ENCODE results near the gene OGDH.
A peak's percentile ranks its signal among the peaks of the same experiment; 100 is the strongest.

The OGDH gene

DNA sequence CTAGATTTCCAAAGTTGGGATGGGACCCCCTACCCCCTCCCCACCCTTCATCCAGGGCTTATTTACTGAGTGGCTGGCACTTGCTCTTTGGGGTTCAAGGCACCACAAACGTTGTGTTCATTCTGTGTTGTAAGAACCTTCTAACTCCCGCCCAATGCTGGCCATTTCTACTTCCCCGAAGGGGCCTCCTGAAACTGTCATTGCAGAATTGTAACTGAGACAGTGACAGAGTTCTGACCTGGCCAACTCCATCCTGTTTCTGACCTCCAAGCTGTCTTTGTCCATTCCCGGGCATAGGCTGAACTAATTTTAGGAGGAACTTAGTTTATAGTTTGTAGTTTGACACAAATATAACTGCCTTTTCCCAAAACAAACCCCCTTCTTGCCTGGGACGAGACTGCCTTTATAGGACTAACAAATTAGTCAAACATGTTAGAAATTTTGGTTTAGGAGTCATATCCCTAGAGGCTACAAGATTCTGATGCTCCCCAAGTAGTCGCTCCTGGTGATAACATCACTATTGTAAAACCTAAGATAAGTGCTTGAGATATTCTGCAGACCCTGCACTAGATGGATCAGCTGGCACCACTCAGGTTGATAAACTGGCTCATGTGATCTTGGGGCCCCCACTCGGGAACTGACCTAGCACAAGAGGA is 107.4 kb downstream of the OGDH start:
- Histone ChIP-seq H3K27ac (ENCODE audit: extremely low read depth, low read depth, low read length) (no peak overlapping the region), H3K4me1 (ENCODE audit: control insufficient read depth, insufficient read depth, low read length) (no peaks in the 10 kb centered on the region), H3K9me3 (ENCODE audit: control insufficient read depth, insufficient read depth, low read depth, low read length) (no peaks in the 10 kb centered on the region), H3K4me3 (ENCODE audit: low read depth, low read length) (no peak overlapping the region), H3K36me3 (ENCODE audit: control insufficient read depth in 2 of 2, insufficient read depth in 1 of 2, low read length in 2 of 2) (no peaks in the 10 kb centered on the region)
- POLR2A ChIA-PET: no interaction called here
- TF ChIP-seq ZNF596 (tag by site-specific recombination; IDR thresholded peaks at IDR 0.05): no peak
- TF ChIP-seq ZNF623 (tag by site-specific recombination; IDR thresholded peaks at IDR 0.05): no peak
- TF ChIP-seq ZNF248 (tag by site-specific recombination; IDR thresholded peaks at IDR 0.05): no peak
- TF ChIP-seq BCL11A (tag by site-specific recombination; IDR thresholded peaks at IDR 0.05; ENCODE audit: low read depth): no peak
- TF ChIP-seq, protein P1, sequence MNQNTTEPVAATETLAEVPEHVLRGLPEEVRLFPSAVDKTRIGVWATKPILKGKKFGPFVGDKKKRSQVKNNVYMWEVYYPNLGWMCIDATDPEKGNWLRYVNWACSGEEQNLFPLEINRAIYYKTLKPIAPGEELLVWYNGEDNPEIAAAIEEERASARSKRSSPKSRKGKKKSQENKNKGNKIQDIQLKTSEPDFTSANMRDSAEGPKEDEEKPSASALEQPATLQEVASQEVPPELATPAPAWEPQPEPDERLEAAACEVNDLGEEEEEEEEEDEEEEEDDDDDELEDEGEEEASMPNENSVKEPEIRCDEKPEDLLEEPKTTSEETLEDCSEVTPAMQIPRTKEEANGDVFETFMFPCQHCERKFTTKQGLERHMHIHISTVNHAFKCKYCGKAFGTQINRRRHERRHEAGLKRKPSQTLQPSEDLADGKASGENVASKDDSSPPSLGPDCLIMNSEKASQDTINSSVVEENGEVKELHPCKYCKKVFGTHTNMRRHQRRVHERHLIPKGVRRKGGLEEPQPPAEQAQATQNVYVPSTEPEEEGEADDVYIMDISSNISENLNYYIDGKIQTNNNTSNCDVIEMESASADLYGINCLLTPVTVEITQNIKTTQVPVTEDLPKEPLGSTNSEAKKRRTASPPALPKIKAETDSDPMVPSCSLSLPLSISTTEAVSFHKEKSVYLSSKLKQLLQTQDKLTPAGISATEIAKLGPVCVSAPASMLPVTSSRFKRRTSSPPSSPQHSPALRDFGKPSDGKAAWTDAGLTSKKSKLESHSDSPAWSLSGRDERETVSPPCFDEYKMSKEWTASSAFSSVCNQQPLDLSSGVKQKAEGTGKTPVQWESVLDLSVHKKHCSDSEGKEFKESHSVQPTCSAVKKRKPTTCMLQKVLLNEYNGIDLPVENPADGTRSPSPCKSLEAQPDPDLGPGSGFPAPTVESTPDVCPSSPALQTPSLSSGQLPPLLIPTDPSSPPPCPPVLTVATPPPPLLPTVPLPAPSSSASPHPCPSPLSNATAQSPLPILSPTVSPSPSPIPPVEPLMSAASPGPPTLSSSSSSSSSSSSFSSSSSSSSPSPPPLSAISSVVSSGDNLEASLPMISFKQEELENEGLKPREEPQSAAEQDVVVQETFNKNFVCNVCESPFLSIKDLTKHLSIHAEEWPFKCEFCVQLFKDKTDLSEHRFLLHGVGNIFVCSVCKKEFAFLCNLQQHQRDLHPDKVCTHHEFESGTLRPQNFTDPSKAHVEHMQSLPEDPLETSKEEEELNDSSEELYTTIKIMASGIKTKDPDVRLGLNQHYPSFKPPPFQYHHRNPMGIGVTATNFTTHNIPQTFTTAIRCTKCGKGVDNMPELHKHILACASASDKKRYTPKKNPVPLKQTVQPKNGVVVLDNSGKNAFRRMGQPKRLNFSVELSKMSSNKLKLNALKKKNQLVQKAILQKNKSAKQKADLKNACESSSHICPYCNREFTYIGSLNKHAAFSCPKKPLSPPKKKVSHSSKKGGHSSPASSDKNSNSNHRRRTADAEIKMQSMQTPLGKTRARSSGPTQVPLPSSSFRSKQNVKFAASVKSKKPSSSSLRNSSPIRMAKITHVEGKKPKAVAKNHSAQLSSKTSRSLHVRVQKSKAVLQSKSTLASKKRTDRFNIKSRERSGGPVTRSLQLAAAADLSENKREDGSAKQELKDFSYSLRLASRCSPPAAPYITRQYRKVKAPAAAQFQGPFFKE (tag by site-specific recombination; IDR thresholded peaks at IDR 0.05; ENCODE audit: borderline replicate concordance): no peak
- TF ChIP-seq, protein P2, sequence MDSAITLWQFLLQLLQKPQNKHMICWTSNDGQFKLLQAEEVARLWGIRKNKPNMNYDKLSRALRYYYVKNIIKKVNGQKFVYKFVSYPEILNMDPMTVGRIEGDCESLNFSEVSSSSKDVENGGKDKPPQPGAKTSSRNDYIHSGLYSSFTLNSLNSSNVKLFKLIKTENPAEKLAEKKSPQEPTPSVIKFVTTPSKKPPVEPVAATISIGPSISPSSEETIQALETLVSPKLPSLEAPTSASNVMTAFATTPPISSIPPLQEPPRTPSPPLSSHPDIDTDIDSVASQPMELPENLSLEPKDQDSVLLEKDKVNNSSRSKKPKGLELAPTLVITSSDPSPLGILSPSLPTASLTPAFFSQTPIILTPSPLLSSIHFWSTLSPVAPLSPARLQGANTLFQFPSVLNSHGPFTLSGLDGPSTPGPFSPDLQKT (IDR thresholded peaks at IDR 0.05; ENCODE audit: borderline replicate concordance, low read depth, low read length): no peak
- no peak for TF ChIP-seq GLI4 (tag by site-specific recombination; IDR thresholded peaks at IDR 0.05)
- TF ChIP-seq, protein P3, sequence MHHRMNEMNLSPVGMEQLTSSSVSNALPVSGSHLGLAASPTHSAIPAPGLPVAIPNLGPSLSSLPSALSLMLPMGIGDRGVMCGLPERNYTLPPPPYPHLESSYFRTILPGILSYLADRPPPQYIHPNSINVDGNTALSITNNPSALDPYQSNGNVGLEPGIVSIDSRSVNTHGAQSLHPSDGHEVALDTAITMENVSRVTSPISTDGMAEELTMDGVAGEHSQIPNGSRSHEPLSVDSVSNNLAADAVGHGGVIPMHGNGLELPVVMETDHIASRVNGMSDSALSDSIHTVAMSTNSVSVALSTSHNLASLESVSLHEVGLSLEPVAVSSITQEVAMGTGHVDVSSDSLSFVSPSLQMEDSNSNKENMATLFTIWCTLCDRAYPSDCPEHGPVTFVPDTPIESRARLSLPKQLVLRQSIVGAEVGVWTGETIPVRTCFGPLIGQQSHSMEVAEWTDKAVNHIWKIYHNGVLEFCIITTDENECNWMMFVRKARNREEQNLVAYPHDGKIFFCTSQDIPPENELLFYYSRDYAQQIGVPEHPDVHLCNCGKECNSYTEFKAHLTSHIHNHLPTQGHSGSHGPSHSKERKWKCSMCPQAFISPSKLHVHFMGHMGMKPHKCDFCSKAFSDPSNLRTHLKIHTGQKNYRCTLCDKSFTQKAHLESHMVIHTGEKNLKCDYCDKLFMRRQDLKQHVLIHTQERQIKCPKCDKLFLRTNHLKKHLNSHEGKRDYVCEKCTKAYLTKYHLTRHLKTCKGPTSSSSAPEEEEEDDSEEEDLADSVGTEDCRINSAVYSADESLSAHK (tag by site-specific recombination; IDR thresholded peaks at IDR 0.05): peak; percentile 84
- CTCF ChIA-PET: interaction anchor here (0.6 kb wide), 1 partner anchor 23 kb away, joined by 3 read pairs; no protein-coding TSS in a partner anchor

DNA sequence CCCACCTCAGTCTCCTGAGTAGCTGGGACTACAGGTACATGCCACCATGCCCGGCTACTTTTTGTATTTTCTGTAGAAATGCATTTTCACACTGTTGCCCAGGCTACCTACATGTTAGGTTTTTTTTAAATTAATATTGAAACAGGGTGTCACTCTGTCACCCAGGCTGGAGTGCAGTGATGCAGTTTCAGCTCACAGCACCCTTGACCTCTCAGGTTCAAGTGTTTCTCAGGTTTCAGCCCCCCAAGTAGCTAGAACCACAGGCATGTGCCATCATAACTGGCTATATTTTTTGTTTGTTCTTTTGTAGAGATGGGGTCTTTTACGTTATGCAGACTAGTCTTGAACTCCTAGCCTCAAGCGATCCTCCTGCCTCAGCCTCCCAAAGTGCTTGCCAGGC is 109.8 kb downstream of the OGDH start:
- Histone ChIP-seq H3K36me3 (ENCODE audit: control insufficient read depth in 2 of 2, insufficient read depth in 1 of 2, low read length in 2 of 2) (no peaks in the 10 kb centered on the region), H3K9me3 (ENCODE audit: control insufficient read depth, insufficient read depth, low read depth, low read length) (no peaks in the 10 kb centered on the region), H3K4me3 (ENCODE audit: low read depth, low read length) (no peak overlapping the region), H3K27ac (ENCODE audit: extremely low read depth, low read depth, low read length) (no peak overlapping the region), H3K4me1 (ENCODE audit: control insufficient read depth, insufficient read depth, low read length) (no peaks in the 10 kb centered on the region)
- TF ChIP-seq GLIS1 (tag by site-specific recombination; IDR thresholded peaks at IDR 0.05) (peak; percentile 78), ZNF366 (tag by site-specific recombination; conservative IDR thresholded peaks at IDR 0.05) (no peak), ZNF707 (tag by site-specific recombination; IDR thresholded peaks at IDR 0.05) (no peak), ZNF140 (tag by site-specific recombination; IDR thresholded peaks at IDR 0.05) (no peak), ZNF292 (tag by site-specific recombination; IDR thresholded peaks at IDR 0.05; ENCODE audit: borderline replicate concordance, low read depth) (no peak), SP7 (tag by site-specific recombination; IDR thresholded peaks at IDR 0.05) (no peak), OSR2 (tag by site-specific recombination; IDR thresholded peaks at IDR 0.05) (0 out of 2 replicates have a peak, but pooled peaks have one; percentile 16)
- TF ChIP-seq, protein P4, sequence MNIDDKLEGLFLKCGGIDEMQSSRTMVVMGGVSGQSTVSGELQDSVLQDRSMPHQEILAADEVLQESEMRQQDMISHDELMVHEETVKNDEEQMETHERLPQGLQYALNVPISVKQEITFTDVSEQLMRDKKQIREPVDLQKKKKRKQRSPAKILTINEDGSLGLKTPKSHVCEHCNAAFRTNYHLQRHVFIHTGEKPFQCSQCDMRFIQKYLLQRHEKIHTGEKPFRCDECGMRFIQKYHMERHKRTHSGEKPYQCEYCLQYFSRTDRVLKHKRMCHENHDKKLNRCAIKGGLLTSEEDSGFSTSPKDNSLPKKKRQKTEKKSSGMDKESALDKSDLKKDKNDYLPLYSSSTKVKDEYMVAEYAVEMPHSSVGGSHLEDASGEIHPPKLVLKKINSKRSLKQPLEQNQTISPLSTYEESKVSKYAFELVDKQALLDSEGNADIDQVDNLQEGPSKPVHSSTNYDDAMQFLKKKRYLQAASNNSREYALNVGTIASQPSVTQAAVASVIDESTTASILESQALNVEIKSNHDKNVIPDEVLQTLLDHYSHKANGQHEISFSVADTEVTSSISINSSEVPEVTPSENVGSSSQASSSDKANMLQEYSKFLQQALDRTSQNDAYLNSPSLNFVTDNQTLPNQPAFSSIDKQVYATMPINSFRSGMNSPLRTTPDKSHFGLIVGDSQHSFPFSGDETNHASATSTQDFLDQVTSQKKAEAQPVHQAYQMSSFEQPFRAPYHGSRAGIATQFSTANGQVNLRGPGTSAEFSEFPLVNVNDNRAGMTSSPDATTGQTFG (tag by site-specific recombination; IDR thresholded peaks at IDR 0.05; ENCODE audit: borderline replicate concordance): no peak
- TF ChIP-seq, protein P5, sequence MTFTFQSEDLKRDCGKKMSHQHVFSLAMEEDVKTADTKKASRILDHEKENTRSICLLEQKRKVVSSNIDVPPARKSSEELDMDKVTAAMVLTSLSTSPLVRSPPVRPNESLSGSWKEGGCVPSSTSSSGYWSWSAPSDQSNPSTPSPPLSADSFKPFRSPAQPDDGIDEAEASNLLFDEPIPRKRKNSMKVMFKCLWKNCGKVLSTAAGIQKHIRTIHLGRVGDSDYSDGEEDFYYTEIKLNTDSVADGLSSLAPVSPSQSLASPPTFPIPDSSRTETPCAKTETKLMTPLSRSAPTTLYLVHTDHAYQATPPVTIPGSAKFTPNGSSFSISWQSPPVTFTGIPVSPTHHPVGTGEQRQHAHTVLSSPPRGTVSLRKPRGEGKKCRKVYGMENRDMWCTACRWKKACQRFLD (tag by site-specific recombination; IDR thresholded peaks at IDR 0.05): no peak
- TF ChIP-seq, protein P6, sequence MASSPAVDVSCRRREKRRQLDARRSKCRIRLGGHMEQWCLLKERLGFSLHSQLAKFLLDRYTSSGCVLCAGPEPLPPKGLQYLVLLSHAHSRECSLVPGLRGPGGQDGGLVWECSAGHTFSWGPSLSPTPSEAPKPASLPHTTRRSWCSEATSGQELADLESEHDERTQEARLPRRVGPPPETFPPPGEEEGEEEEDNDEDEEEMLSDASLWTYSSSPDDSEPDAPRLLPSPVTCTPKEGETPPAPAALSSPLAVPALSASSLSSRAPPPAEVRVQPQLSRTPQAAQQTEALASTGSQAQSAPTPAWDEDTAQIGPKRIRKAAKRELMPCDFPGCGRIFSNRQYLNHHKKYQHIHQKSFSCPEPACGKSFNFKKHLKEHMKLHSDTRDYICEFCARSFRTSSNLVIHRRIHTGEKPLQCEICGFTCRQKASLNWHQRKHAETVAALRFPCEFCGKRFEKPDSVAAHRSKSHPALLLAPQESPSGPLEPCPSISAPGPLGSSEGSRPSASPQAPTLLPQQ (tag by site-specific recombination; IDR thresholded peaks at IDR 0.05): no peak
- ChIA-PET POLR2A (interaction anchor here (0.9 kb wide), 1 partner anchor 110 kb away, joined by 3 read pairs; the partner anchor contains the start of gene OGDH), CTCF (no interaction called here)
